SW480 (cell line): Measurements from ENCODE around the gene PPP4R1.
"Not testable (repeated sequence)": the region's sequence is repeated elsewhere in the genome, so short reads cannot be mapped to it uniquely, and the experiment has no call there.

Experiments used
- DNase-seq: peaks from one replicate; pipeline ENCODE4 v3.0.0-alpha.2; 2016; ENCODE audit warnings: low spot score

Gene PPP4R1

GRCh38 chr18:9630444-9630843 lies 16.1 kb upstream of the PPP4R1 start:
- DNase-seq = no peak

GRCh38 chr18:9629709-9630108 lies 15.3 kb upstream of the PPP4R1 start:
- DNase-seq = no peak

GRCh38 chr18:9628984-9629383 lies 14.6 kb upstream of the PPP4R1 start:
- DNase-seq = no peak

- no peak for DNase-seq
Measured at GRCh38 chr18:9627642-9628041, 13.3 kb upstream of the PPP4R1 start.

GRCh38 chr18:9619990-9620389 lies 5.6 kb upstream of the PPP4R1 start:
- no peak for DNase-seq

GRCh38 chr18:9619545-9619944 lies 5.2 kb upstream of the PPP4R1 start:
- no peak for DNase-seq

- DNase-seq = no peak
Measured at GRCh38 chr18:9619056-9619455, 4.7 kb upstream of the PPP4R1 start.

GRCh38 chr18:9617006-9617542 lies 2.7 kb upstream of the PPP4R1 start:
- DNase-seq = no peak

GRCh38 chr18:9616049-9616448 lies 1.7 kb upstream of the PPP4R1 start:
- no peak for DNase-seq

- DNase-seq = no peak
Measured at GRCh38 chr18:9615280-9615797, 980 bp upstream of the PPP4R1 start.

- peak; percentile 69 for DNase-seq
Measured at GRCh38 chr18:9613550-9614400, 584 bp downstream of the PPP4R1 start.

GRCh38 chr18:9612977-9613376 lies 1.4 kb downstream of the PPP4R1 start:
- DNase-seq = no peak

GRCh38 chr18:9612215-9612830 lies 2.0 kb downstream of the PPP4R1 start:
- peak; percentile 83 for DNase-seq

- DNase-seq = no peak
Measured at GRCh38 chr18:9609190-9609589, 5.2 kb downstream of the PPP4R1 start.

- no peak for DNase-seq
Measured at GRCh38 chr18:9608728-9609127, 5.6 kb downstream of the PPP4R1 start.

- DNase-seq = no peak
Measured at GRCh38 chr18:9608298-9608697, 6.1 kb downstream of the PPP4R1 start.

GRCh38 chr18:9607111-9607510 lies 7.2 kb downstream of the PPP4R1 start:
- DNase-seq = not testable (repeated sequence)

GRCh38 chr18:9606039-9606438 lies 8.3 kb downstream of the PPP4R1 start:
- no peak for DNase-seq

GRCh38 chr18:9604348-9604747 lies 10.0 kb downstream of the PPP4R1 start:
- no peak for DNase-seq

- DNase-seq = no peak
Measured at GRCh38 chr18:9599328-9599727, 15.0 kb downstream of the PPP4R1 start.

GRCh38 chr18:9597609-9598008 lies 16.8 kb downstream of the PPP4R1 start:
- DNase-seq = no peak

GRCh38 chr18:9596843-9597526 lies 17.4 kb downstream of the PPP4R1 start:
- no peak for DNase-seq

GRCh38 chr18:9596226-9596625 lies 18.1 kb downstream of the PPP4R1 start:
- DNase-seq = no peak
